Raji (cell line): Measurements from ENCODE around the gene EFHD2.

Experiments used
- POLR2A ChIP-seq: IDR thresholded peaks from 2 replicates; pipeline ENCODE4 v1.6.1; 2011; ENCODE audit warnings: low read depth, low read length, control low read depth; ENCODE audit not compliant: insufficient read depth

EFHD2 gene

DNA sequence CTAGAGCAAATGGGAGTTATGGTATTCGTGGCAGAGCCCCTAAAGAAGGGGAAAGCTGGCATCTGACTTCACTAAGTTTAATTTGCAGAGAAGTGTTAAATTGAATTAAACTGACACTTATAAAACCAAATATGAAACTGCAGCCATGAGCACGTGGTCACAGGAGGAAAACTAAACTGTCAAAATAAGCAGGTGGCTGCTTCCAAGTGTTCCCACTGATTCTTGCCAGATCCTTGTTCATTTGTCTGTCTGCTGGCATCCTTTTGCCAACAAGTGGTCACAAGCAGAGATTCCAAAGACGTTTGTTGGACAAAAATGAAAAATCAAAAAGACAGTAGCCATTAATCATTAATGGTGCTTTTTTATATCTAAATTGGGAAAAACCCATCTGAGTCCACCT is 59.7 kb downstream of the EFHD2 start:
- TF ChIP-seq POLR2A = no peak

GRCh38 chr1:15472587-15472986 is 62.9 kb downstream of the EFHD2 start:
- TF ChIP-seq POLR2A = no peak

DNA sequence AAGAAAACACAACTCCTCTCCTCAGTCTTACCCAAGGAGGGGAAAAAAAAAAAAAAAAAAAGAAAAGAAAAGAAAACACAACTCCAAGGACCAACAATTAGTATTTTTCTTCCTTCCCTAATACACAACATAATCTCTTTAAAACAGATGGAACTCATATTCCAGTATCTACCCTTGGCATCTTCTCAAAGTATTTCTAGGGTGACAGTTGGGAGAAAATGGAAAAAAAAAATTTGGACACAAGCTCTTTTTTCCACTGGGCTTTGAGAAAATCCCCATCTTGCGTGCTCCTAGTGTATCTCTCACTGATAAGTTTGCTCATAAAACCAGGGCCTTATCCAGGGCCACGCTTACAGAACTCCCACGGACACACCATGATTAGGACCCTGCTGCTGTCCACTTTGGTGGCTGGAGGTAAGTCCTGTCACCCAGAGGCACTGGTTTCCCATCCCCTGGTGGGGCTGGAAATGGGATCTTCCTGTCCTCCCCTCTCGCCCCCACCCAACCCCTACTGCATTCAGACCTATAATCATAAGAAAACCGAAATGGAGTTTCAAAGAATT is 66.1 kb downstream of the EFHD2 start, which contains the start of gene CELA2B:
Gene CELA2B, plus strand, starts transcription at position 353 of the 563 bp plus-strand sequence. Its CDS starts 22 bp downstream, at position 375.
- TF ChIP-seq POLR2A = no peak

GRCh38 chr1:15476927-15477326 is 67.2 kb downstream of the EFHD2 start:
- TF ChIP-seq POLR2A = no peak

GRCh38 chr1:15477646-15478212 is 68.0 kb downstream of the EFHD2 start:
- no peak for TF ChIP-seq POLR2A
